ENCODE data around the gene ZNF485.

The ZNF485 gene

DNA sequence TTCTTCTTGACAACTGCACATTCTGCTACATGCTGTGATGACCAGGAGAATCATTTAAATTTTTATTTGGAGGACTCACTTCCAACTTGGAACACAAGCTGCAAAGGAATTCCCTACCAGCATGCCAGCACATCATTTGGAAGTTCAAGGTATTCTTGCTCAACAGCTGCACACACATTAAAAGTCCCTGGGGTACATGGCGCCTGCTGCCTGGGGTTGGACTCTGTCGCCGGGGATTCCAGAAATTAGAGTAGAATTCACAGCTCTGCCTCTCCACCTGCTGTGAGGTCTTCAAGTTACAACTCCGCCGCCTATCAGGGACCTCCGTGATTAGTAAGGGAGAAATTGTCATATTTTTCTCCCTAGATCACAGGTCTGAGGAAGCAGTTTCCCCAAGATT lies 41.3 kb downstream of the ZNF485 start:
- intact Hi-C loops (cut with DNase I; ENCODE audit: low total_unique reads) = no loop called here
- no peak for DNase-seq
- no peak overlapping the region for H3K27ac ChIP-seq
- peaks cover 0 to 17% (median 2%) of the 10 kb centered on the region in 4 donors for H3K4me1 ChIP-seq
- H3K27me3 ChIP-seq = no peaks in the 10 kb centered on the region
- H3K36me3 ChIP-seq = peaks cover 39 to 45% (median 41%) of the 10 kb centered on the region in 3 donors
- peak overlapping the region; percentile 82 to 94 for H3K4me3 ChIP-seq
- TF ChIP-seq, protein P1, sequence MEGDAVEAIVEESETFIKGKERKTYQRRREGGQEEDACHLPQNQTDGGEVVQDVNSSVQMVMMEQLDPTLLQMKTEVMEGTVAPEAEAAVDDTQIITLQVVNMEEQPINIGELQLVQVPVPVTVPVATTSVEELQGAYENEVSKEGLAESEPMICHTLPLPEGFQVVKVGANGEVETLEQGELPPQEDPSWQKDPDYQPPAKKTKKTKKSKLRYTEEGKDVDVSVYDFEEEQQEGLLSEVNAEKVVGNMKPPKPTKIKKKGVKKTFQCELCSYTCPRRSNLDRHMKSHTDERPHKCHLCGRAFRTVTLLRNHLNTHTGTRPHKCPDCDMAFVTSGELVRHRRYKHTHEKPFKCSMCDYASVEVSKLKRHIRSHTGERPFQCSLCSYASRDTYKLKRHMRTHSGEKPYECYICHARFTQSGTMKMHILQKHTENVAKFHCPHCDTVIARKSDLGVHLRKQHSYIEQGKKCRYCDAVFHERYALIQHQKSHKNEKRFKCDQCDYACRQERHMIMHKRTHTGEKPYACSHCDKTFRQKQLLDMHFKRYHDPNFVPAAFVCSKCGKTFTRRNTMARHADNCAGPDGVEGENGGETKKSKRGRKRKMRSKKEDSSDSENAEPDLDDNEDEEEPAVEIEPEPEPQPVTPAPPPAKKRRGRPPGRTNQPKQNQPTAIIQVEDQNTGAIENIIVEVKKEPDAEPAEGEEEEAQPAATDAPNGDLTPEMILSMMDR (IDR thresholded peaks at IDR 0.05) = no peak
- H3K9me3 ChIP-seq = peaks cover 7 to 46% (median 40%) of the 10 kb centered on the region in 3 donors

DNA sequence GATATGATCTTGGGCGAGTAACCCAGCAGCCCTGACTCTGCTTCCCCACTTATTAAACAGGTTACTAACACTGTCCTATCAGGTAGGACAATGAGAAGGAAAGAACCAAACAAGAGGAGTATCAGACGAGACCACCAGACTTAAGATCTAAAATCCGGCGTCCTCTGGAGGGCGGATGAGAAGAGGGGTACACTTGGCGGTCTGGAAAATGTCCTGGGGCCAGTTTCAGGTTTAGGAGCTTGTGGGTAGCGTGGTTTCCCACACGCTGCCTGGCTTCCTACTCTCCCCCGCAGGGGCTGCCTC lies 41.8 kb downstream of the ZNF485 start:
- Histone ChIP-seq H3K27ac (peak overlapping the region; percentile 82 to 87), H3K4me1 (peaks cover 0 to 17% (median 2%) of the 10 kb centered on the region in 4 donors), H3K36me3 (peaks cover 34 to 41% (median 37%) of the 10 kb centered on the region in 3 donors), H3K9me3 (peaks cover 7 to 41% (median 35%) of the 10 kb centered on the region in 3 donors), H3K27me3 (peaks cover 0 to under 1% of the 10 kb centered on the region in 2 donors), H3K4me3 (peak overlapping the region; percentile 82 to 94)
- TF ChIP-seq, protein P1 (IDR thresholded peaks at IDR 0.05) = no peak
- intact Hi-C loops (cut with DNase I; ENCODE audit: low total_unique reads) = no loop called here
- DNase-seq = no peak

DNA sequence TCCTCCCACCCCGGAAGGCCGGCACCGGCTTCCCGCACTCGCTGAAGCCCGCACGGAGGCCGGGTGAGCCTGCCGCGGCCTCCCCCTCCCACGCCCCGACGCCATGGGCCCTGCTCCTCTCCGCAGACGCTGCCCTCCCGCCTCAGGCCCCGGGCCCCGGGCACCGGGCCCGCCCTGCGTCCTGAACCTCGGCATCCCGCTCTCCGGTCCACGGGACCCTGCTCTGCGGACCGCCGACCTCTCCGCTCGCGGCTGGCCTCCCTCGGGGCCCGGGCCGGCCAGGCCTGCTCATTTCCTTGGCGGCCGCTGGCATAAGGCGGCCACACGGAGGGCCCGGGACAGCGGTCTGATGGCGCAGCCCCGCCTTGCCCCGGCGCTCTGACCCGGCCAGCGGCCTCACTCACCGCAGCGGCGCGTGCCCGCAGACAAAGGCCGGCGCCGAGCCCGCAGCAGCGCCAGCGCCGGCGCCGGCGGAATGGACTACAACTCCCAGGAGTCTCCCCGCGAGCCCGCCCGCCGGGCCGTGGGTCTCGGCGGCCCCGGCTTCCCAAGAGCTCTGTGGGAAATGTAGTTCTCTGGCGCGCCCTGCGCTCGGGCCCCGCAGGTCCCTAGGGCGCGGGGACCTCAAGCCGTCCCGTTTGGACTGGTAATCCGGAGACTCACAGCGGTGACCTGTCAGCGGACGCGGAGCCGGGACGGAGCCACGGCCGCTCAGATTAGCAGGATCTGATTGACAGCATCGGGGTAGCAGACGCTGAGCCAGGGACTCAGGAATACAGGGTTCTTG lies 42.4 kb downstream of the ZNF485 start, which contains the start of gene ZNF32:
Gene ZNF32, minus strand, starts transcription at position 484 of the 787 bp plus-strand sequence. CDS start 2,748 bp downstream, outside the sequence.
- H3K27me3 ChIP-seq = peaks cover 0 to 3% of the 10 kb centered on the region in 2 donors
- H3K4me1 ChIP-seq = peaks cover 0 to 17% (median 2%) of the 10 kb centered on the region in 4 donors
- peak within 1 kb of the TSS; percentile 82 to 87 for H3K27ac ChIP-seq
- peak within 1 kb of the TSS; percentile 82 to 94 for H3K4me3 ChIP-seq
- intact Hi-C loops (cut with DNase I; ENCODE audit: low total_unique reads) = no loop called here
- H3K9me3 ChIP-seq = peaks cover 7 to 36% (median 31%) of the 10 kb centered on the region in 3 donors
- TF ChIP-seq, protein P1 (IDR thresholded peaks at IDR 0.05) = no peak
- peak; percentile 80 to 88 for DNase-seq
- peaks cover 28 to 35% (median 31%) of the 10 kb centered on the region in 3 donors for H3K36me3 ChIP-seq

DNA sequence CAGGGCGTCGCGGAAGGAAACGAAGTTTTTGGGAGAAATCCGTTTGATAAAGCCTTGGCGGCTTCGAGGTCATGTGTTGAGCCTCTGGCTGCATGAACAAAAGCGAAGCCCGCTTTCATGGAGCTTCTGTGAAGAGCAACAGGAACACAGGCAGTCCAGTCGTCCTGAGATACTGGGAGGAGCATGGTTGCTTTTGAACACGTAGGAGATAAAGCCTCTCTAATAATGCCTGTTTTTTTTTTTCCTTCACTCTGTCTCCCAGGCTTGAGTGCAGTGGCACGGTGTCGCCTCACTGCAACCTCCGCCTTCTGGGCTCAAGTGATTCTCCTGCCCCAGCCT lies 42.9 kb downstream of the ZNF485 start:
- Histone ChIP-seq H3K27me3 (peaks cover 0 to 3% of the 10 kb centered on the region in 2 donors), H3K4me3 (peak overlapping the region; percentile 82 to 94), H3K4me1 (peaks cover 0 to 17% (median 2%) of the 10 kb centered on the region in 4 donors), H3K36me3 (peaks cover 23 to 30% (median 26%) of the 10 kb centered on the region in 3 donors), H3K9me3 (peaks cover 4 to 30% (median 26%) of the 10 kb centered on the region in 3 donors), H3K27ac (peak overlapping the region; percentile 82 to 87)
- no peak for DNase-seq
- intact Hi-C loops (cut with DNase I; ENCODE audit: low total_unique reads) = no loop called here
- TF ChIP-seq, protein P1 (IDR thresholded peaks at IDR 0.05) = no peak

DNA sequence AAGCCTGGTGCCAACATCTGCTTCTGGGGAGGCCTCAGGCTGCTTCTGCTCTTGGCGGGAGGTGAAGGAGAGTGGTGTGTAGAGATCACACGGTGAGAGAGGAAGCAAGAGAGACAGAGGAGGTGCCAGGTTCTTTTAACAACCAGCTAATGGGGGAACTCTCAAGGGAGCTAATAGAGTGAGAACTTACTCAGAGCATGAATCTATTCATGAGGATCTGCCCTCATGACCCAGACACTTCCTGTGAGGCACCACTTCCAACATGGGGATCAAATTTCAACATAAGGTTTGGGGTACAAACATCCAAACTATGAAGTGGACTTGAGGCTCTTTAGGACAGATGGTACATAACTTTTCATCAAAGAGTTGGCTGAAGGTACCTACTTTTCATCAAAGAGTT lies 47.5 kb downstream of the ZNF485 start:
- no peak overlapping the region for H3K4me3 ChIP-seq
- DNase-seq = no peak
- TF ChIP-seq, protein P1 (IDR thresholded peaks at IDR 0.05) = no peak
- H3K4me1 ChIP-seq = peaks cover 0 to 9% (median 0%) of the 10 kb centered on the region in 4 donors
- intact Hi-C loops (cut with DNase I; ENCODE audit: low total_unique reads) = no loop called here
- no peaks in the 10 kb centered on the region for H3K9me3 ChIP-seq
- peaks cover 0 to 10% of the 10 kb centered on the region in 2 donors for H3K27me3 ChIP-seq
- no peak overlapping the region for H3K27ac ChIP-seq
- H3K36me3 ChIP-seq = no peaks in the 10 kb centered on the region
